IPS-NIHi11 (cell line): Measurements from ENCODE around the gene ATP2B3.

Experiments used
- DNase-seq: peaks from one replicate; pipeline ENCODE4 v3.0.0; 2012; ENCODE audit warnings: mixed read lengths, low spot score

The ATP2B3 gene

DNA sequence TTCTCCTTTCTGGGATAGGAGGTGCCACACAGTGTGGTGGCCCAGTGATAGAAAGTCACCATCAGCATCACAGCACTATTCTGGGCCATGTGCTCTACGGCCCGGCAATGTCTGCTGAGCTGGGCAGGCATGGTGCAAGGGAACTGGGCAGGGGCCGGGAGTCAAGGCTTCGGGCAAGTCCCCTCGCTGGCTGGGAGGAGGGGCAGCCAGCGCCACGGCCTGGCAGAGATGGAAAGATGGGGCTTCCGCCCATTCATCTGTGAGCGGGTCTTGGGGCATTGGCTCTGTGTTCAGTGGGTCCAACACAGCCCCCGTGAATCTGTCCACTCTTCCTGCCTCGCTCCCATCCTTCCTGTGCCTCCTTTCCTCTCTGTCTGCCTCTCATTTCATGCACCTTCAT lies 7.1 kb upstream of the ATP2B3 start:
- DNase-seq, result no peak

DNA sequence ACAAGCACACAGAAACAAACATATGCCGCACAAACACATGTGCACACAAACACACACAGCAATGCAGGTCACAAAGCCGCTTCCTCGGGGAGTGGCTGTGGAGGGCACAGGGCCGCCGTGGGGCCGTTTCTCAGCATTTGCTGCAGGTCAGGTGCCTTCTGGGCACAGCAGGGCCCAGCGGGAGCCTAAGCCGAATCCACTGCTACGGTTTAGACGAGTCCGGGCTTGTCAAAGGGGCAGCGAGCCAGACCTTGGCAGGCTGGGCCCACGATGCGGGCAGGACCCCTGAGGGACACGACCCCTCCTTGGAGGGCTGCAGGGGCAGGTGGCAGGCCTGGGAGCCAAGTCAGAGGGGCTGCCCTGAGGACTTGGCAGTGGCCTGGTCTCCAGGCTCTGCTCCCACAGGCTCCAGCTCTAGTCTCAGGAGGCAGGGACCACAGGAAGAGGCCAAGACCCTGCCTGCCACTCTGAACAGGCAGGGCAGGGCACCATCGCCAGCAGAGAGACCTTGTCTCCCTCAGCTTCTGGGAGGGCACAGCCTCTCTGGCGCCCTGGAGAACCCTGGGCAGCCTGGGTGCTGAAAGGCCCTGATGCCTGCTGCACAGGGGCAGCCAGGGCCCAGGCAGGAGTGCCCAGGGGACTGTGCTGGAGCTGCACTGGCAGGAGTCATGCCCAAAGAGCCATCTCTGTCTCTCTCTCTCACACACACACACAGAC lies 5.5 kb upstream of the ATP2B3 start:
- no peak for DNase-seq

DNA sequence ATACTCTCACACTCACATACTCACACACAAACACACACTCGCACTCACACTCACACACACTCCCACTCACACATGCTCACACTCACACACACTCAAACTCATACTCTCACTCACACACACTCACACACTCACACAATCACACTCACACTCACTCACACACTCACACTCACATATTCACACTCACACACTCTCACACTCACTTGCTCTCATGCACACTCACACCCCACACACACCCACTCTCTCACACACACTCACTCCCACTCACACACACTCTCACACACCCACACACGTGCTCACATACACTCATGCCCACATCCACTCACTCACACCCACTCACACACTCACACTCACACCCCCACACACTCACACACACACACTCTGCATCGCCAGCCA lies 4.9 kb upstream of the ATP2B3 start:
- DNase-seq, result no peak

DNA sequence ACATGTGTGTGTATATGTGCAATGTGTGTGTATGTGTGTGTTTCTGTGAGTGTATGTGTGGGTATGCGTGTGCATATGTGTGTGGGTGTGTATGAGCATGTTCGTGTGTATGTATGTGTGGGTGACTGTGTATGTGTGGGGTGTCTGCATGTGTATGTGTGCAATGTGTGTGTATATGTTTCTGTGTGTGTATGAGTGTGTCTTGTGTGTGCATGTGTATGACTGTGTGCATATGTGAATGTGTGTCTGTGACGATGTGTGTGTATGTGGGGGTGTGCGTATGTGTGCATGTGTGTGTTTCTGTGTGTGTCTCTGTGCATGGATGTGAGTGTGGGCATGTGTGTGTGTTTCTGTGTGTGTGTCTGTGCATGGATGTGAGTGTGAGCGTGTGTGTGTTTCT lies 4.2 kb upstream of the ATP2B3 start:
- no peak for DNase-seq

DNA sequence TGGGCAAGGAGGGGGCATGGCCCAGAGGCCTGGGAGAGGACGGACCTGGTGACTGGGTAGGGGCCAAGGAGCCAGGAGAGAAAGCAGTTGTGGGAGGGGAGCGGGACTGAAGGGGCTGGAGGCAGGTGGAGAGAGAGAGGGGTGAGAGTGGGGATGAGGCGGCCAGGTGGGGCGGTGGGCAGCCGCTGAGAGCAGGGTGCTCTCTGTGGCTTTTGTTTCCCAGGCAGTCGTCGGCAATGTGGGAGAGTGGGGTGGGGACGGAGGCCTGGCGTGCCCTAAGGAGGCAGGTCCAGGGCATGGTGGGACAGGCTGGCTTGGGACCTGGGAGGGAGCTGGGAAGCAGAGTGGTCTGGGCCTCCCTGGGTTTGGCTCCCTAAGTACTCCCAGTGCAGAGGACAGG lies 3.2 kb upstream of the ATP2B3 start:
- no peak for DNase-seq

DNA sequence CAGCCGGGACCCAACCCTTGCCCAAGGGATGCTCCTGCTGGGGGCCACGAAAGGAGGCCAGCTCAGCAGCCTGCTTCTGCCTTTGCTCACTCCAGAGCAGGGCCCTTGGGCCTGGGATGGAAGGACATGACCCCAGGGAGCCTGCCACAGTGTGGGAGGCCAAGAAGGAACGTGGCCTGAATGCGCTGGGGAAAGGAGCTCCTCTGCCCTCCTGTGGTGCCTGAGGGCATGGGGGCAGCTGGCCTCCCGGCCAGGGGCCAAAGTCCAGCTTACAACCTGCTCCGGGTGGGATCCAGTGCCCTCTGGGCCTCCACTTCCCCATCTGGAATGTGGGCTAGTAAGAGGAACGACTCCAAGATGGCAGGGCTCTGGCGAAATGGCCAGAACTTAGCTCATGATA lies 2.0 kb upstream of the ATP2B3 start:
- DNase-seq, result no peak

DNA sequence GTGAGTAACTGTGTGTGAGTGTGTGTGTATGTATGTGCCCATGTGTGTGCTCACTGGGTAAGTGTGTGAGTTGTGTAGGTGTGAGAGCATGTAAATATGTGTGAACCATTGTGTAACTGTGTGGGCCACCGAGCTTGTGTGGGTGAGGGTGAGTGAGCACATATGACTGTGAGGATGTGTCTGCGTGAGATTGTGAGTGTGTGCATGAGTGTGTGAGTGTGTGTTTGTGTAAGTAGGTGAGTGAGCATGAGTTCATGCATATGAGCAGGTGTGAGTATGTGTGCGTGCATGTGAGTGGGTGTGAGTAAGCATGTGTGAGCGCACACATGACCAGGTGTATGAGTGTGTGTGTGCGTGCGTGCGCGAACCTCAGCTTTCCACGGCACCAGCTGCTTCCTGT lies 1.4 kb upstream of the ATP2B3 start:
- DNase-seq, result no peak

DNA sequence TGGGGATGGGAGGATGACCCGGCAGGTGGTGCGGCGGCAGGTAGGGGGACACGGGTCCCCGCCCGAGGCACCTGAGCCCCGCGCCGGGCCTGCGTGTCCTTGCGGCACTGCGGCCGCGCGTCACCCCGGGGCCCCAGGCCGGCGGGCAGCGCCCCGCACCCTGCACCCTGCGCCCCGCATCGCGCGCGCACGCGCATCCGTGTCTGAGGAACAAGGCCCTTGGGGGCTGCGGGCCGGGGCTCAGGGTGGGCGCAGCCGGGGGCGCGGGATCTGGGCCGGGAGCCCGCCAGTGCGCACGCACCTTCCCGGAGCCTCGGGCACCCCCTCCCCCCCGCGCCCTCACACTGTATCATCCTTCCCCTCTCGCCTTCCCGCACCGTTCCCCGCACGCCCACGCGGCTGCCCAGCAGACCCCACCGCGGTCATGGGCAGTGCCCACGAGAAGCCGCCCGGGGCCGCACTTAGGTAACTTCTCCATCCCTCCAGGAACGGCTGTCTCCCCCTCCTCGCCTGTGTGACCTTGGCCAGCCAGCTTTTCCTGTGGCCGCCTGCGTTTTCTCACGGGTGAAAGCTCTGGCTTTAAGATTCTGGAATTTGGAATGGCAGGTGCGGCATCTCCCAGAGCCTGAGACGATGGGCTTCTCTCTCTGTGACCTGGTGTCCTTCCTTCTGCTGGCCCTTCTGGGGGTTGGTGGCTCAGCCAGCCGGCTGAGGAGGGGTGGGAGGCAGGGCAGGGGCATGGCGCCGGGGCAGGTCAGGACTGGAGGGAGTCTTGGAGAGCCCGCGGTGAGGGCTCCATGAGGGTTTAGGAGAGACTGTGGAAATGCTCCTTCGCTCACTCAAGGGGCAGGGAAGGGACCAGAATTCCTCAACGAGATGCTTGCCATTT lies 748 bp downstream of the ATP2B3 start:
- peak; percentile 32 for DNase-seq

DNA sequence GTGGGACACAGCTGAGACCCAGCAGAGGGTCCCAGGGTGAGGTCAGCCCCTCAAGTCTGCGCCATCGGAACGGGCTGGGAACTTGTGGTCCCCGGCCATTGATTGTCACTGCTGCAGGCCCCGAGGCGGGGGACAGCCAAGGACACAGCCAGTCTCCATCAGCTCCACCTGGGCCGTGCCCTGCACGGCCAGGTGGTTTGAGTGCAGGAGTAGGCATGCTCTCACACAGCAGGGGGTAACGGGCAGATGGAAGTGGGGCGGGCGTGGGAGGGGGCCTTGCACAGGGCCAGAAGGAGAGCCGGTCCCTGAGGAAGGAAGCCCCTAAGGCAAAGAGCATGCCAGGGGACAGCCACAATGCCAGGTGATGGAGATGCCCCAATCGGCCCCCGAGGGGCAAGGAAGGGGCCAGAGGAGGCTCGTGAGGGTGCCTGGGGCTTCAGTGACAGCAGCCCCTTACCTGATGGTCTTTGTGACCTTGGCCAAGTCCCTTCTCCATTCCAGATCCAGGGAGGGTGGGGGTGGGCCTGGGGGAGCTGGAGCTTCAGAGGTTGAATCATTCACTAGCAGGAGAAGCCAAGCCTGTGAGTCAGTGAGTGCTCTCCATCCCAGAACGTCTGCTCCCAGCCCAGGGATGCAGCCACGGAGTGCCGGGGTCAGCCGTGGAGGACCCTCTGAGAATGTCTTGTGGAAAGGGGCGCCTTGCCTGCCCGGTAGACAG lies 2.3 kb downstream of the ATP2B3 start:
- no peak for DNase-seq

DNA sequence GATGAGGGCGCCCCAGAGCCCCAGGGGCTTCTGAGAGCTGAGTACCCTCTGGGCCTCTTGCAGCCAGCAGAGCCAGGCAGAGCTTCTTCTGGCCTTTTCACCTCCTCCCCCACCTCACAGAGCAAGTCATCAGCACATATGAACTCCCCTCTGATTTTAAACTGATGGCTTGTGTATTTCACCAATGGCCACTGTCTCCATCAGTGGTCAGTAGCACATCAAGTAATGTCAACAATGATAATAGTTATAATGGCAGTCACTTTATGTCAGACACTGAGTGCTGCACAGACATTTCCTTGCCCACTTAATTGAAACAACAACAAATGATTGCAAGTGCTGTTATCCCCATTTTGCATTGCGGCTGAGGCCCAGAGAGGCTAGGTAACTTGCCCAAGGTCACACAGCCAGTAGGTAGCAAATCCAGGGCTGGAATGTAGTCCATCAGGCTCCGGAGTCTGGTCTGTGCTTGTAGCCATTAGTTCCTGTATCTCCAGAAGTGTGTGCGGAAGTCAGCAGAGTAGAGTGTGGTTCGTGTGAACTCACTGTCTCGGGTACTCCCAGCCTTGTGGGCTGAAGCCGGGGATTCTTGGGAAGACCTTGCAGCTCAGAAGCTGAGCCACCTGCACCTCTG lies 3.0 kb downstream of the ATP2B3 start:
- no peak for DNase-seq

DNA sequence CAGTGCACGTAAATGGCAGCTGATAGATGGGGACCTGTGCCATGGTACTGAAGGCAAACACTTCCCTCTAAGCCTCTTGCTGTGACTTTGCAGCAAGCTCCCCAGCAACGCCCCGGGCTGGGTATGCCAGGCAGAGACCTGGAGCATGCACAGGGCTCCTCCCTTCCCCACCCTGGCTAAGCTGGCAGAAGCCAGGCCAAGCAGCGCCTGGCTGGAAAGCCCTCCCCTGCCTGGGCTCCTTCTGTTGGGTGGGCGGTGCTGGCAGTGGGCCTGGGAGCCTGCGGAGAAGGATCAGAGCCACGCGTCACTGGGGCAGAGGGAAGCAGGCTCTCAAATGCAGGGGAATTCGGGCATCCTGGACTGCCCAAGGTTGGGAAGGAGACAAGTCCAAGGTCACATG lies 3.6 kb downstream of the ATP2B3 start:
- no peak for DNase-seq

DNA sequence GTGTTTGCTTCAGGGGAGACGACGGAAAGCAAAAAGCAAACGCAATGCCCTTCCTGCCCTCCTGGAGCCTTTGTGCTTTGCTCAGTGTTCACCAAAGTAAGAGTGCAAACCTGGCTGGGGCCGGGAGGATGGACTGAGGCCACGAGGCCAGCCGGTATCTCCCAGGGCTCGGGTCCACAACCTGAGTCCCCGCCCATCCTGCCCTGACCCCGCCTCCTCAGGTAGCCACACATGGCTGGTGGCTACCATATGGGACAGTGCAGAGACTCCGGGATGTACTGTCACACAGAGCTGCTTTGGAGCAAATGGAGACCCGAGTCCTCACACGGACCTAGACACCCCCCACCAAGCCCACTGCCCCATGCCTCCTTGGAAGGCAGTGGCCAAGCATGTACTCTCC lies 4.8 kb downstream of the ATP2B3 start:
- peak; percentile 35 for DNase-seq

DNA sequence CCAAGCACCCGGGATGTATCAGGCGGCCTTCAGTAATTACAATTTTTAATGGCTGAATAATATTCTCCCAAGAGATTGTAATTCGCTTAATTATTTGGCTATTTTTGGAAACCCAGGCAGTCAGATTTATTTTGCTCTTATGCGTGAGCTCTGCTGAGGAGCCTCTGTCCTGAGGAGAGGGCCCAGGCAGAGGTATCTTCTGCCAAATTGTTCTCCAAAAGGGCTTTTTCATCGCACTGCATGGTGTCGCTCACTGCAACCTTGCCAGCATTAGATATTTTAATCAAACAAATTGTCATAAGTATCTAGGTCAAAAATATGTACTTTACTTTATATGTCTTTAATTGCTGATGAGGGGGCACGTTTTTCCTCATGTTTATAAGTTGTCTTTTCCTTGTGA lies 5.8 kb downstream of the ATP2B3 start:
- no peak for DNase-seq

DNA sequence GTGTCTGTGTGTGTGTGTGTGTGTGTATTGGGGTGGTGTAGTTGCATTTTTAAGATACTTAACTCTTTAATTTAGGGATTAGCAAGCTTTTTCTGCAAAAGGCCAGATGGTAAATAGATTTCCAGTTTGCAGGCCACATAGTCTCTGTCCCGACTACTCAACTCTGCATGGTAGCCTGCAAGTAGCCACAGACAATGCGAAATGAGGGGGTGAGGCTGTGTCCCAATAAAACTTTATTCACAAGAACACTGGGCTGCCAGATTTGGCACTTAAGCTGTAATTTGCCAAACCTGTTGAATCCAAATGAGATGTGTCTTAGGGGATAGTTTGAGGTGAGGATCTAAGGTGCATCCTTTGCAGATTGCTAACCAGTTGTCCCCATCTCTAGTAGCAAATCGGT lies 6.8 kb downstream of the ATP2B3 start:
- DNase-seq, result no peak

DNA sequence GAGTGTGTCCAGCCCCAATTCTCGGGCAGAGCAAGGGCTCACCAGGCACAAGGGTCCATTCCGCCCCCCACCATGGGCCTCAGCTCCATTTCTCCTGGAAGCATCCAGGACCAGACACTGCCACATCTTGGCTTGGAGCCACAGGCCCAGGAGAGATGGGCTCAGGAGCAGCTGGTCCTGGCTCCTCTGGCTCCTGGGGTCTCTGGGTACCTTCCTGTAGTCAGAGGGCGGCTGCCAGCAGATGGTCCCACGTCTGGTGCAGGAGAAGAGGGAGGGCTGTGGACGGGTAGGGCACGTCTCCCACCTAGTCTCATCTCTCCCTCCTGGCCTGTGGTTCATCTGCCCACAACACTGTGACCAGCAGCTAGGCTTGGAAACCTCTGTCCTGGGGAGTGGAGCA lies 8.0 kb downstream of the ATP2B3 start:
- DNase-seq, result no peak

DNA sequence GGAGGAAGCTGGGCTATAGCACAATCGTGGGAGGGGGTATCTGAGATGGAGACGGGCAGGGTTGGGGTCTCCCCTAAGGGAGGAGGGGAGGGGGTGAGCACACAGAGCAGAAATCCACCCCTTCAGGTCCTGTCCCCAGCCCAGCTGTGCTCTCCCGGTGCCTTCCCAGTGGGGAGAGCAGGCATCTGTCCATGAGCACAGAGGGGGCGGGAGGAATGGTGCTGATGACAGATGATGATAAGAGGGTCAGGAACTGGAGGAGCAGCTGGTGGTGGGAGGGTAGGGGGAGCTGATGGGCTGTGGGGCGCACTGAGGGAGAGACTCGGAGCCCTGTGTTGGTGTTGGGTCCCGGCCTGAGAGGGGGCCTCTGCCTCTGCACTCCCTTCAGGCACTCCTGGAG lies 8.6 kb downstream of the ATP2B3 start:
- no peak for DNase-seq

DNA sequence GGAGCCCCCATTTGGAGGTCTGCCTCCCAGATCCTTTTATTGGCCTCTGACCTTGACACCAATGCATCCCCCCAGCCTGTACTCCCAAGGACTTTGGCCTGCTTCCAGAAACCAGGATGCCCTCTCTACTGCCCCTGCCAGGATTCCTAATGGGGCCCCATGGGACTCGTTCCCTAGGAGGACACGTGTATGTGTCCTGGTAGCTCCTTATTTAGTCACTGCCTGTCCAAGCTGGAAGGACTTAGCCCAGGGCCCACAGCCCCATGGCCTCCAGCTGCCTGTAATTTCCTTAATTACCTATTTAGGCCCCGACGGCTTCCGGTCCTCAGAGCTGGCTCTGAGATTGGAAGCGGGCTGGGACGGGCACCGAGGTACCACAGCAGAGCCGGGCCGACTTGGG lies 9.4 kb downstream of the ATP2B3 start:
- no peak for DNase-seq

DNA sequence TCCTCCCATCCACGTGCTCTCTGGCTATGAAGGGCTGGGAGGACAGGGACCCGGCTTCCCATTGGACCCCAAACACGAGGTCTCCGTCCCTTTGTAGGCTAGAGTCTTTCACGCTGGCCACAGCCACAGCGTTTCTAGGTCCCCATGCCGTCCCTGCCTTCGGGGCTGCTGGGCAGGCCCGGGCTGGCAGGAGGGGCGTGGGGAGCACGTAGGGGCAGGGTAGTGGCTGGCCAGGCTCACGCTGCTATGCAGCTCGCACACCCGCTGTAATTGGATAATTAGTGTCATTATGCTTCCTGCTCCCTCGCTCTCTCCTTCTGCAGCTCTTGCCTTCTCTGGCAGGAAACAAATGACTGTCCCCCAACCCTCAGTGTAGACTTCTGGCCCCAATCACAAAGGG lies 9.8 kb downstream of the ATP2B3 start:
- DNase-seq, result no peak

DNA sequence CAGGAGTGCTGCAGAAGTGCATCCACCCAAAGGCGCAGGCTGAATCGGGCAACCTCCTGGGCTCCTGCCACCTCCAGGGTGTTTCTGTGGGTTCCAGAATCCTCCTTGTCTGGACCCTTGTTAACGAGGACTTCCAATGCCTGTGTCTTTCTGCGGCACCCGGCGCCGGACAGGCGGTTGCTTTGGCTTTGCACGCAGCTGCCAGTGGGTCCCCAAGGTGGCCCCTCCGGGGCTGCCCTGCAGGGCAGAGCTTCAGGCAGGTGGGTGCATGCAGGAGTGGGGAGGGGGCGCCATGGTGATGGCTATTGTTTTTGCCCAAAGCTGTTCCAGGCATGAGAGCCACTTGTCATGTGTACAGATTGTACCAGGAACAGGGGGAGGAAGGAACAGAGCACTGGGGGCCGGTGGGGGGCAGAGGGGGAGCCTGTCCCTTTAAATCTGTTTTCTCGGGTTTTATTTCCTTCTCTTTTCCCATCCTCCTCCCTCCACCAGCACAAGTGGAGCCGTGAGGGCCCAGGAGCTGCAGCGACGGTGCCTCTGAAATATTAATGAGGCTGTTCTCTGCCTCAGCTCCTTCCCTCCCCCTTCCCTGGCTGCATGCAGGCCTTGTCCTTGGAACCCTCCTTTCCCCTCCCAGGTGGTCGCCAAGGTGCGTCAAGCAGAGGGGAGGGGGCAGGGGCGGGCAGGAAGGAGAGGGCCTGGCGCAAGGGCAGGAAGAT lies 13.1 kb downstream of the ATP2B3 start:
- DNase-seq, result no peak

DNA sequence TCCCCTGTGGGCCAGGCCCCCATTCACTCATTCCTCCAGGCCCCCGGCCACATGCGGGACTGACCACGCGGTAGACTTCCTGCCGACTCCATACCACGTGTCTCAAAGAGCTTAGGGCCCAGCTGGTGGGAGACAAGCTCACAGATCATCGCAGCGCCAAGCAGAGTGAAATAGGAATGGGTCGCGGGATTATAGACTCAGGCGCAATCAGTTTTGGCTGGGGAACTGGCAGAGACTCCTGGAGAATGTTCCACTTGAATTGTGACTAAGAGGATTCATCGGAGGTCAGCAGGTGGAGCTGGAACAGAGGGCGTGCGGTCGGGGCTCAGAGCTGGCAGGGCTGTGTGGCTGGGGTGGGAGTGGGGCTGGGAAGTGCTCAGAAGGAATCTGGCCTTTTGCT lies 15.6 kb downstream of the ATP2B3 start:
- no peak for DNase-seq

DNA sequence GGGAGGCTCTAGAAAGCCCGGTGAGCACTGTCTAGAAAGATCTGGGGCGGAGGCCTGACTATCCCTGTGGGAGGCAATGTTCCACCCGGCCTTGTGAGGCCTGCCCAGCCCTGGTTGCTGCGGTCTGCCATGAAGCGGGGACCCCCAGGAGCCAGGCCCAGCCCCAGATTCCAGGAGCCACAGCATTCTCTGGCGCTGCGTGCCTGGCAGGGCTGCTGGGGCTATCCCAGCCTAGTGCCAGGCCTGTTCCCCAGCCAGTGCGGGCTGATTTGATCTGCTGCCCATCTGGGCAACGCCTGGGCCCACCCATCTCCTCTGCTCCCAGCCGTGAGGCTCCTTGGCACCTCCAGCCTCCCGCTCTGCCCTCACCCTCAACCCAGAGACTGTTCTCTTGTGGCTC lies 19.6 kb downstream of the ATP2B3 start:
- no peak for DNase-seq
